RWPE2 (cell line): ENCODE measurements around the gene C4orf51.

Source experiments
- ATAC-seq: fragments of 200-7000 bp; cut with Tn5 transposase; 3 replicates; pipeline ENCODE4 v1.9.1; 2021; ENCODE audit warnings: low read depth
- DNase-seq: peaks from one replicate; pipeline ENCODE4 v3.0.0-alpha.2; 2020; ENCODE audit warnings: low spot score
- H3K27ac ChIP-seq: fragments of 450-650 bp; 2 replicates; pipeline ENCODE4 v1.5.1; 2017; ENCODE audit warnings: mild to moderate bottlenecking; ENCODE audit not compliant: poor library complexity, severe bottlenecking
- H3K27me3 ChIP-seq: fragments of 250-450 bp; sonication (Bioruptor Pico); 2 replicates; pipeline ENCODE4 v1.5.1; 2021; ENCODE audit warnings: mild to moderate bottlenecking, moderate library complexity; ENCODE audit not compliant: insufficient read depth, poor library complexity, severe bottlenecking
- H3K36me3 ChIP-seq: fragments of 250-450 bp; sonication (Bioruptor Pico); 2 replicates; pipeline ENCODE4 v1.5.1; 2020; ENCODE audit warnings: low read depth, mild to moderate bottlenecking, moderate library complexity
- H3K4me1 ChIP-seq: fragments of 250-450 bp; sonication (Bioruptor Pico); 2 replicates; pipeline ENCODE4 v1.5.1; 2021; ENCODE audit warnings: mild to moderate bottlenecking, moderate library complexity; ENCODE audit not compliant: insufficient read depth, poor library complexity, severe bottlenecking
- H3K4me3 ChIP-seq: fragments of 250-450 bp; sonication (Bioruptor Pico); 2 replicates; pipeline ENCODE4 v1.5.1; 2021; ENCODE audit warnings: mild to moderate bottlenecking, moderate library complexity; ENCODE audit not compliant: severe bottlenecking
- H3K9me3 ChIP-seq: fragments of 250-450 bp; sonication (Bioruptor Pico); 2 replicates; pipeline ENCODE4 v1.5.1; 2021; ENCODE audit warnings: mild to moderate bottlenecking, moderate library complexity; ENCODE audit not compliant: severe bottlenecking
- CTCF ChIP-seq: fragments of 450-650 bp; IDR thresholded peaks from one replicate; pipeline ENCODE4 v1.5.1; 2017; ENCODE audit warnings: mild to moderate bottlenecking, moderate library complexity; ENCODE audit not compliant: poor library complexity, severe bottlenecking

The C4orf51 gene

GRCh38 chr4:145723336-145723735 is 43.4 kb downstream of the C4orf51 start:
- H3K27me3 ChIP-seq, result no peaks in the 10 kb centered on the region
- peaks cover 5% of the 10 kb centered on the region for H3K4me1 ChIP-seq
- H3K4me3 ChIP-seq, result no peak overlapping the region
- DNase-seq (no peak), ATAC-seq (peak; percentile 74)
- no peaks in the 10 kb centered on the region for H3K36me3 ChIP-seq
- TF ChIP-seq CTCF, result peak; percentile 43
- H3K27ac ChIP-seq, result no peak overlapping the region
- H3K9me3 ChIP-seq, result no peaks in the 10 kb centered on the region

- Histone ChIP-seq H3K9me3 (no peaks in the 10 kb centered on the region), H3K27me3 (no peaks in the 10 kb centered on the region), H3K36me3 (no peaks in the 10 kb centered on the region), H3K4me1 (peaks cover 23% of the 10 kb centered on the region), H3K4me3 (no peak overlapping the region), H3K27ac (no peak overlapping the region)
- TF ChIP-seq CTCF, result no peak
- no peak for ATAC-seq
- DNase-seq, result no peak
These were observed 50.1 kb downstream of the C4orf51 start for GRCh38 chr4:145730026-145730425.

- TF ChIP-seq CTCF, result no peak
- Histone ChIP-seq H3K4me3 (no peak overlapping the region), H3K9me3 (no peaks in the 10 kb centered on the region), H3K27me3 (no peaks in the 10 kb centered on the region), H3K27ac (no peak overlapping the region), H3K4me1 (peaks cover 32% of the 10 kb centered on the region), H3K36me3 (no peaks in the 10 kb centered on the region)
- DNase-seq, result no peak
- no peak for ATAC-seq
These were observed 51.1 kb downstream of the C4orf51 start for GRCh38 chr4:145731028-145731427.

GRCh38 chr4:145732001-145732815 is 52.3 kb downstream of the C4orf51 start:
- peaks cover 38% of the 10 kb centered on the region for H3K4me1 ChIP-seq
- H3K4me3 ChIP-seq, result peak overlapping the region; percentile 47
- no peaks in the 10 kb centered on the region for H3K27me3 ChIP-seq
- ATAC-seq, result no peak
- no peak for TF ChIP-seq CTCF
- no peaks in the 10 kb centered on the region for H3K36me3 ChIP-seq
- DNase-seq, result no peak
- no peaks in the 10 kb centered on the region for H3K9me3 ChIP-seq
- H3K27ac ChIP-seq, result peak overlapping the region; percentile 99
